Skin epidermis (tissue), 12 donors: ENCODE results near the gene NUP133.
A peak's percentile ranks its signal among the peaks of the same experiment; 100 is the strongest.
"Not testable (repeated sequence)": the region's sequence is repeated elsewhere in the genome, so short reads cannot be mapped to it uniquely, and the experiment has no call there.

Source experiments
- H3K27ac ChIP-seq, 21 experiments: fragments of 200-600 bp; sonication (generic) in 11 of 21; one replicate each; pipeline ENCODE4 v1.5.0; 2020; ENCODE audit warnings: mild to moderate bottlenecking in 3 of 21, inconsistent platforms in 2 of 21, moderate library complexity in 2 of 21
- H3K4me3 ChIP-seq, 7 experiments: fragments of 200-600 bp; sonication (generic) in 2 of 7; one replicate each; pipeline ENCODE4 v1.5.0; 2020; ENCODE audit warnings: inconsistent platforms in 2 of 7, mild to moderate bottlenecking in 2 of 7, moderate library complexity in 1 of 7

Gene NUP133

DNA sequence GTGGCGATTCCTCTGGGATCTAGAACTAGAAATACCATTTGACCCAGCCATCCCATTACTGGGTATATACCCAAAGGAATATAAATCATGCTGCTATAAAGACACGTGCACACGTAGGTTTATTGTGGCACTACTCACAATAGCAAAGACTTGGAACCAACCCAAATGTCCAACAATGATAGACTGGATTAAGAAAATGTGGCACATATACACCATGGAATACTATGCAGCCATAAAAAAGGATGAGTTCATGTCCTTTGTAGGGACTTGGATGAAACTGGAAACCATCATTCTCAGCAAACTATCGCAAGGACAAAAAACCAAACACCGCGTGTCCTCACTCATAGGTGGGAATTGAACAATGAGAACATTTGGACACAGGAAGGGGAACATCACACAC, 3.5 kb upstream of the NUP133 start:
- not testable (repeated sequence) for H3K4me3 ChIP-seq, H3K27ac ChIP-seq

DNA sequence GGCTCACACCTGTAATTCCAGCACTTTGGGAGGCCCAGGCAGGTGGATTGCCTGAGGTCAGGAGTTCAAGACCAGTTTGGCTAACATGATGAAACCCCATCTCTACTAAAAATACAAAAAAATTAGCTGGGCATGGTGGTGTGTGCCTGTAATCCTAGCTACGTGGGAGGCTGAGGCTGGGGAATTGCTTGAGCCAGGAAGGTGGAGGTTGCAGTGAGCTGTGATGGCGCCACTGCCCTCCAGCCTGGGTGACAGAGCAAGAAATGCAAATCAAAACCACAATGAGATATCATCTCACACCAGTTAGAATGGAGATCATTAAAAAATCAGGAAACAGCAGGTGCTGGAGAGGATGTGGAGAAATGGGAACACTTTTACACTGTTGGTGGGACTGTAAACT, 3.1 kb upstream of the NUP133 start:
- H3K27ac ChIP-seq, H3K4me3 ChIP-seq: not testable (repeated sequence)

DNA sequence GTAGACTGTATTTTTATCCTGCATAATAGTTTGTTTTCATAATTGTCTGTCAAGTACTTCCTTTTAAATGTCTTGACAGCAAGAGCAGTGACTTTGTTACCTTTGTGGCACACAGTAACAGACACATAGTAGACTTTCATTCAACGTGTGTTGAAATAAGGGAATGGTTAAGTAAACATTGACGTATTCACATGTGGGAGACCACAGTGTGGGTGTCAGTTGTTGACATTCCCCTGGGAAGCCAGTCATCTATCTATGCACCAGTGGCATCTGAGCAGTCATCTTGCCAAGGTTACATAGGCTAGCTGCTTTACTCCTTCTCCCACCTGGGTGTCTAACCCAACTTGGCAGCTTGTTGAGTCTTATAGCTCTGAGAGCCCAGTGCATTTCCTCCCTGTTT, 1.4 kb upstream of the NUP133 start:
- Histone ChIP-seq H3K4me3 (no peak overlapping the region), H3K27ac (peak overlapping the region in 3 of 21 experiments; percentile 94 to 98 (median 97))

DNA sequence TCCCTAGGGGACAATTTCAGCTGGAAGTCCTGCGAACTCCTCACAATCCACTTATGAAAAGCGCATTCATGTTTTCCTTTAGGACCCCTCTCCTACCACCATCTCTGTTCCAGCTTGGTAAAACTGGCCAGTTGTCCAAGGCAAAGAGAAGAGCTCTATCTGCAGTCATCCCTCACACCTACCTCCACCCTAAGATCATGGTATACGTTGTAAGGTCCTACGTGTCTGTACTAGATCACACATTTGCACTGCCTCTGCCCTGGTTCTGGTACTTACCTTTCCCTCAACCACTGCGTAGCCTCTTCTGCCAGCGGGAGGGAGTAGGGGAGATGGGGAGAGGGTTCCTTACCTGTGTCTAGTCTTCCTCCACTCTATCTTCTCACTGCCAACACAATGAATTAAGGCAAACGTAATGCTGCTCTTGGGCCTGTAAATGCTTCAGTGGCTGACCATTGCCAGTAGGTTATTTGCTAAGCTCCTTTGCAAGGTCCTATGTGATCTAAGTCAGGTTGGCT, 739 bp upstream of the NUP133 start:
- Histone ChIP-seq H3K4me3 (peak overlapping the region; percentile 77 to 100 (median 94)), H3K27ac (peak overlapping the region; percentile 62 to 98 (median 94))

DNA sequence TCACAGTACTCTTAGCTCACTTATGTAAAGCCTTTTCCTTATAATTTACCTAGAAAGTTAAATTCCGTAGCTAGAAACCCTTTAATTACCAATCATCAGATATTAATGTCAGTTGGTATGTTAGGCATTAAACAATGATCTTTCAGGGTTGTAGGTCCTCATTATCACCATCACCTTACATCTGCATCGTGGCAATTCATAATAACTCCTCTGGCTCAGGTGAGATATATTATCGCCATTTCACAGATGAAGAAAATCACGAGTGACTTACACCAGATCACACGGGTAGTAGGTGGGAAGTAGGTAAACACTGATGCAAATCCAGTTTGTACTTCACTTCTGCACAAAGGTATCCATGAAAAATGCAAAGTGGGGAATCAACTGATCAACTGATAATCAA, 639 bp downstream of the NUP133 start:
- Histone ChIP-seq H3K4me3 (peak overlapping the region; percentile 77 to 100 (median 94)), H3K27ac (peak overlapping the region; percentile 83 to 98 (median 94))

DNA sequence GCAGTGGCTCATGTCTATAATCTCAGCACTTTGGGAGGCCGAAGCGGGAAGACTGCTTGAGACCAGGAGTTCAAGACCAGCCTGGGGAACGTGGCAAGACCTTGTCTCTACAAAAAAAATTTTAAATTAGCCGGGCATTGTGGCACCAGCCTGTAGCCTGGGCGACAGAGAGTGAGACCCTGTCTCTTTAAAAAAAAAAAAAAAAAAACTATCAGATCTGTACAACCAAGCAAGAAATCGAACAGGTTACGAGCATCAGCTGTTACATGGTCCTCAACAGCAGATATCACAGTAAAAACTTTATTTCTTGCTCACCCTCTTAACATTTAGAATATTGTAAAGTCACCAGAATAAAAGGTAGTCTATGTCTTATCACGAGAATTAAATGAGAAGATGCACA, 1.5 kb downstream of the NUP133 start:
- Histone ChIP-seq H3K27ac (no peak overlapping the region), H3K4me3 (peak overlapping the region in 1 of 7 experiments; percentile 100)

DNA sequence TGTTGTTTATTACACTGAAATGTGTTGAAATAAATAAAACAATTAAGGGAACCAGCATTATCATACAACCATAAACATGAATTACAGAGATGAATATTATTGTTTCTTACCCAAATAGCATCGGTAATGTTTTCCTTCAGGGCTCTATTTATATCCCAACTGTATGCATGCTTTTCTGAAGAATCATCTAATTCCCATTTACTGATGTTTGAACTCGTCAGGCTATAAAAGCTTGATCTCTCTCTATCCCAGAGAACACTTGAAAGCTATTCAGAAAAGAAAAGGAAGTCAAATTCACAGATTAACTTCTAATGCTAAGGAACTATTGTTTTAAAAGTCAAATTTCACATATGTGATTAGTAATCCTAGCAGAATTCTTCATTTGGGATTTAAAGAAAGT, 12.4 kb downstream of the NUP133 start:
- Histone ChIP-seq H3K27ac (no peak overlapping the region), H3K4me3 (no peak overlapping the region)

DNA sequence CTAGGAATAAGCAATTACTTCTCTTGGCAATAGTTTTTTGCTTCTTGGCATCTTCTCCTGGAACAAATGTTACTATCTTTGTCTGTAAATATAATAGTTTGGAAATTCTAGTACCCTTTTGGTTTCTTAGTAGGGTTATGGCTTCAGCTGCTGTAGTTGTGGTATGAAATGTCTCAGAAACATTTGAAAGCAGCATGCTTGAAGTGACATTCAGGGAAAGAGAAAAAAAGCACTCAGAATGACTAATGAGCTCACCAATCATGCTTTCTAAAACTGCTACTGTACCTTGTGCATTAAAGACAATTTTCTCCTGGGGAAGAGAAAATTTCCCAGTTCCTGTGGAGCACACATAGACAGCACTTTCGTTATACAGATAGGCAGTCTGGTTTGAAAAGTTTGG, 21.0 kb downstream of the NUP133 start:
- Histone ChIP-seq H3K4me3 (no peak overlapping the region), H3K27ac (no peak overlapping the region)

DNA sequence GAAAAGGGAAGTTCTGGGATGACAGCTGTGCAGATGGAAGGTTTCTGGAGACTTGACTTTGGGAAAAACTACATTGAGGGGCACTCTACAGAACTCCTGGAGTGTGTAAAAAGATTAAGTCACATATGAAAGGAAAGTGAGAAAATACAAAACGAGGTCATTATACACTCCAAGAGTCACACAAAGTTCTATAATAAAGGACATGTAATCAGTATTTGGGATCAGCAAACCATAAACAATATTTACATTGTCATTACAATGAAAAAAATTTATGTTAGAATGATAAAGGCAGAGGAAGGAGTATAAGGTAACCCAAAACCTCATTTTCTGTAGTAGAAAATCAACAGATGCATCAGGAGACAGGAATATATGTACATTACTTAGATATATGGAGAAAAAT, 22.8 kb downstream of the NUP133 start:
- Histone ChIP-seq H3K4me3 (no peak overlapping the region), H3K27ac (no peak overlapping the region)

DNA sequence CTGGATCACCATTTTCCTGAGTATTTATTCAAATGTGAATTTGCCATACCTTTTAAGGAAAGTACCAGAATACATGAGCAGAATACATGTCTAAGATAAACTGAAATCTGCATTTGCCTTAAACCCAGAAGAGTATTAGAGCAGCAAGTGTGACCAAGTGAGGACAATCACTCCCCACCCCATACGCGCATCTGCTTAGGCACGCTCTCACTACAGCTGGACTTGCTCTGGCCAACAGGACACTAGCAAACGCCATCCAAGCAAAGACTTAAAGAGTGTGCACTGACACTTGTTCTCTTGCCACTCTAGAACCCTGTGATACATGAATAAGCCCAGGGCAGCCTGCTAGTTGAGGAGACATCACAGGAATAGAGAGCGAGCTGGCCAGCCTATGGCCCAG, 25.6 kb downstream of the NUP133 start:
- Histone ChIP-seq H3K27ac (no peak overlapping the region), H3K4me3 (no peak overlapping the region)

DNA sequence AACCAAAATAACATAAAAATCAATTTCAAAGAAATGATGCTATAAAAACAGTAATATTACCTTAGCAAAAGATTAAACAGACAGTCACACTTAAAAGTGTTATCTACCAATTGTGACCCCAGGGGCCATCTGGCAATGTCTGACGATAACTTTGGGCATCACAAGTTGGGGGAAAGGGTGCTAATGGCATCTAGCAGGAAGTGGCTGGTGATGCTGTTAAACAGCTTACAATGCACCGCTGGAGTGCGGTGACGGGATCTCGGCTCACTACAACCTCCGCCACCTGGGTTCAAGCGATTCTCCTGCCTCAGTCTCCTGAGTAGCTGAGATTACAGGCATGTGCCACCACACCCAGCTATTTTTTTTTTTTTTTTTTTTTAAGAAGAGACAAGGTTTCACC, 27.6 kb downstream of the NUP133 start:
- H3K4me3 ChIP-seq, result no peak overlapping the region
- no peak overlapping the region for H3K27ac ChIP-seq

DNA sequence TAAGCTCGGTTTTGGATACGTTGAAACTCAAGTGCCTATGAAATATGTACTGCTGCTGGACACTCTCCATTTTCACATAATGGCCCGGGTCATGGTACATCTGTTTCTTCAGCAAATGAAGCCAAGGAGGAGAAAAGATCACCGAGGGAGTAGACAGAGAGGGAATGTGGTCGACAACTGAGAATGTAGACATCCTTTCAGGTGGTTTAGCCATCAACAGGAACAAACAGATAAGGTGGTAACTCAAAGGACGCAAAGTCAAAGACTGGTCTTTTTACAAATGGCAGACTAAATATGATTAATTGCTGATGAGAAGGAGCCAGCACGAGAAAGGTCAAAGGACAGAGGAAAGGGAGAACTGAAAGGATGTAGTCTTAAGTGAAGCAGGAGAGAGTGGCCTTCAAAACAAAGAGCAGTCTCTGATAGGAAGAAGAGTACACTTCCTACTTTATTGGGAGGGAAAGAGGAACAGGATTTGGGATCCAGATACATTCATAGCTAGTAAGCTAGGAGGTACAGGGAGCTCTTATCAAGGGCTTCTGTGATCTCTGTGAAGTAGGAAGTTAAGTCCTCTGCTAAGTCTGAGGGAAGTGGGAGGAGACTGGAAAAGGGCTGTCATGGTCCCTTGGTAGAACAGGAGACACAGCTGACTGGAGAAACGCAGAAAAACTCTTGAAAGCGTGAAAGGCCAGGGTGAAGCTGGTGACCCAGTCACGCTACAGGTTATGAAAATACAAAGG, 28.3 kb downstream of the NUP133 start:
- H3K4me3 ChIP-seq, result no peak overlapping the region
- H3K27ac ChIP-seq, result no peak overlapping the region

DNA sequence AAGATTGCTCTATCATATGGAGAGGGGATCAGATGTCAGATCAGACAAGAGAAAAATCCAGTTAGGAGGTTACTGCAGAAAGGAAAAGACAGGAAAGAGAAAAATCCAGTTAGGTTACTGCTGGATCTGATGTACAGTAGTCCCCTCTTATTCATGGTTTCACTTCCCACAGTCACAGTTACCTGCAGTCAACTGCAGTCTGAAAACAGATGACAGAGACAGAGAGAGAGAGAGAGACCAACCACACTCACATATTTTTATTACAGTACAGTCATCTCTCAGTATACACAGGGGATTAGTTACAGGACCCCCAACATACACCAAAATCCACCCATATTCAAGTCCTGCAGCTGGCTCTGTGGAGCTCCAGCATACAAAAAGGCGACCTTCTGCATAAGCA, 29.3 kb downstream of the NUP133 start:
- no peak overlapping the region for H3K4me3 ChIP-seq
- H3K27ac ChIP-seq, result no peak overlapping the region

DNA sequence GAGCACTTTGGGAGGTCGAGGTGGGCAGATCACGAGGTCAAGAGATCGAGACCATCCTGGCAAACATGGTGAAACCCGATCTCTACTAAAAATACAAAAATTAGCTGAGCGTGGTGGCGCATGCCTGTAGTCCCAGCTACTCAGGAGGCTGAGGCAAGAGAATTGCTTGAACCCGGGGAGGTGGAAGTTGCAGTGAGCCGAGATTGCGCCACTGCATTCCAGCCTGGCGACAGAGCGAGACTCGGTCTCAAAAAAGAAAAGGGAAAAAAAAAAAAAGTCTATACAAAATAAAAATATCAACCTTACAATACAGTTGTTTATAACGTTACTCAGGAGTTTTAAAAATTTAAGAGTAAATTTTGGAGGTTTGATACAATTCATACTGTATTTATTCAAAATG, 32.3 kb downstream of the NUP133 start:
- H3K27ac ChIP-seq, H3K4me3 ChIP-seq: not testable (repeated sequence)

DNA sequence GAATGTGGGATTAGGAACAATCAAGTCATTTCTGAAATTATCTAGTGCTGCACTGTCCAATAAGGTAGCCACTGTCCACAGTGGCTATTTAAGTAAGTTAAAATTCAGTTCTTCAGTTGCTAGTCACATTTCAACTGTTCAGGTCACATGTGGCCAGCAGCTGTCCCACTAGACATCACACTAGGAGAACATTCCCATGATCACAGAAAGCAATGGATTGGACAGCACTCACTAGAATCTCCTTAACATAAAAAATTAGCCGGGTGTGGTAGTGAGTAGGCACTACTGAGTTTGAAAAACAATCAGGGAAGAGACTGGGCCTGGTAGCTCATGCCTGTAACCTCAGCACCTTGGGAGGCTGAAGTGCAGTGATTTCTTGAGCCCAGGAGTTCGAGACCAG, 33.6 kb downstream of the NUP133 start:
- no peak overlapping the region for H3K27ac ChIP-seq
- H3K4me3 ChIP-seq, result no peak overlapping the region

DNA sequence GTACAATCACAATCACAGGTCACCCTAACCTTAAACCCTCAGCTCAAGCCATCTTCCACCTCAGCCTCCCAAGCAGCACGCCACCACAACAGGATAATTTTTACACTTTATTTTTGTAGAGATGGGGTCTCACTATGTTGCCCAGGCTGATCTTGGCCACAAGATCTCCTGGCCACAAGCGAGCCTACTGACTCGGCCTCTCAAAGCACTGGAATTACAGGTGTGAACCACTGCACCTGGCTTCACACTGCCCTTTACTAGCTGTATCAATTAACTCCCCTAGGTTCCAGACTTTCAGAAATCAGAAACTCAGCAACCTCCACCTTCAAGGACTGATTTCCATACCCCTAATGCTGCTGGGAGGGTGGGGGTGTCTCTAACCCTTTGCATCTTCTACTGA, 37.0 kb downstream of the NUP133 start:
- H3K4me3 ChIP-seq, result no peak overlapping the region
- no peak overlapping the region for H3K27ac ChIP-seq

DNA sequence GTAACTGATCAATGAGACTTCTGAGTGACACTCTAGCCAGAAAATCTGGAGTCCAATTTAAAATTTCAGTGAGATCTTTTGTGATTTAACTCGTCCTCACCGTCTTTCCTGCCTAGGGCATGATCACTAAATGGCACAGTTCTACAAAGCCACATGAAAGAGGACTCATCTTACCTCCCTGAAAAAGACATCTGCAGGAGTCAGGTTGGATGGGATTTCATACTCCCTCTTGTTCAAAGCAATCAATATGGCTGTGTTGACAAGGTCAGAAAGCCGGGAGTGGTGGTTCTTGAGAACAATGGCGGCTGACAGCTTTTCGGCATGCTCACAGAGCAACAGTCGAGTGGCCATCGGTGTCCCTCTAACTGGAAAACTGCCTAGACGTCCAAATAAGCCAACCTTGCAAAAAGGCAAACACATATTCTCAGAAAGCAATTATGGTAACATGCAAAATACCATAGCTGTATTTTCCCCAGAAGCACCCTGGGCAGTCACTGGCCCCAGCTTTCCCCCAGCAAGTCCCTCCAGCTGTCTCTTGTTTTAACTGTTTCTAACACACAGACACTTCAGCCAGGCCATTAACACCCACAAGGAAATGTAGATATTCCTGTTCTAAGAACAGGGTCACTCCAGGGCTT, 37.6 kb downstream of the NUP133 start:
- no peak overlapping the region for H3K4me3 ChIP-seq

DNA sequence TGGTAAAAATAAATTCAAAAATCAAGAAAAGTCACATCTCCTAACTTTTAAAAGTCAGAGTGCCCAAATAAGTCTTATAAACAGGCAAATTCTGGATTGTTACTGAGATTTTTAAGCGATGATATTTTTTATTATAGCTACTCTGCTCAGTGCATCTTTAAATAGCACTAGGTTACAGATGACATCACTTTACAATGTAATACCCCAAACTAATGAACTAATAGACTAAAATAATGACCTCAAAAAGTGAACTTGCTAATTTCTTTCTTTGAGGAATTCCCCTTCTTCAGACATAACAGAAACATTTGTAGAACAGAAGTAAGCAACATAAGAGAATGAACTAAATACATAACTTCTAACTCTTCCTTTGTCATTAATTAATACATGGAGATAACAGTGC, 41.3 kb downstream of the NUP133 start:
- no peak overlapping the region for H3K4me3 ChIP-seq
- H3K27ac ChIP-seq, result no peak overlapping the region

More for the DNA sequence above, 37.6 kb downstream of the NUP133 start:
- H3K27ac ChIP-seq, result no peak overlapping the region

DNA sequence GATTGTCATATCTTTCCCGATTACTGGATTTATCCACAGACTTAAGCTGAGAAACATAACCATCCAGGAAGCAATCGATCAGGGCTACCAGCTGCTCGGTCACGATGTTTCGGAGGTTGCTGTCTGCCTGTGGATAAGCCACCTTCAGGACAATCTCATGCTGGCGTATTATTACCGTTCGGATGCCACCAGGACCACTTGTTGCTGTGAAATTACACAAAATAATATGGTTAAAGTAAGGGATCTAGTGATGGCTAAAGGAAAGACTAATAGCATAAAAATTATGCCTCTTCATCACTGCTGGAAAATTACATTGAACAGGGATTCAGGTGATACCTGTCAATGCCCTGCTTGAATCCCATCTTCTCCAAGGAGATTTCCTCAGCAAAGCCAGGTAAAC, 43.5 kb downstream of the NUP133 start:
- no peak overlapping the region for H3K27ac ChIP-seq
- no peak overlapping the region for H3K4me3 ChIP-seq

DNA sequence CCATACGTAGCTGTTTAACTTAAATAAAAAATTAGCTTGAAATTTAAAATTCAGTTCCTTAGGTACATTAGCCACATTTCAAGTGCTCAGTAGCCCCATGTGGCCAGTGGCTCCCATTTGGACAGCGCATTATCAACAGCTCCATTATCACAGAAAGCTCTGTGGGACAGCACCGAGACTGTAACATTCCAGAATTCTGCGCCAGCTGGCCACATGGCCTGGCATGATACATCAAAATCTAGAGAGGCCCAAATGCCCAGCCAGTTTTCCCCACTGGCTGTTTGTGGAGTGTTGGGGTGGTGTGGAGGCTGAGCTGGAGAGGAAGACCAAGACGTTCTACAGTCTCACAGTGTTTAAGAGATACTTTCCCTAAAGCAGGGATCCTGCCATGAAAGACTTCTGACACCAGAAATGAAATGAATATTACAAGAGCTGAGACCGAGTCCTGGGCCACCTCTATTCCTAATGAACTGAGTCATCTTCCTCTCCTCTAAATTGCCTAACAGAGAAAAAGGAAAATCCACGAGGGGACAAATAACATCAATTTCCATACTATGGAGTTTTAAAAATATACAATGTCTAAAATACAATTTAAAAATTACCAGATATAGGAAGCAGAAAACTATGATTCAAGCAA, 47.0 kb downstream of the NUP133 start:
- no peak overlapping the region for H3K27ac ChIP-seq

DNA sequence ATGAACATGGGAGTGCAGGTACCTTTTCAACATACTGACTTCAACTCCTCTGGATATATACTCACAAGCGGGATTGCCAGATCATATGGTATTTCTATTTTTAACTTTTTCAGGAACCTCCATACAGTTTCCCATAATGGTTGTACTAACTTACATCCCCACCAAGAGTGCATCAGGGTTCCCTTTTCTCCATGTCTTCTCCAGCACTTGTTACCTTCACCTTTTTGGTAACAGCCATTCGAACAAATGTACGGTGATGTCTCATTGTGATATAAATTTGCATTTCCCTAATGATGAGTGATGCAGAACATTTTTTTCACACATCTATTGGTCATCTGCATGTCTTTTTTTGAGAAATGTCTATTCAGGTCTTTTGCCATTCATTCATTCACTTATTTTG, 48.3 kb downstream of the NUP133 start:
- H3K27ac ChIP-seq, result no peak overlapping the region
- no peak overlapping the region for H3K4me3 ChIP-seq

More for the DNA sequence above, 47.0 kb downstream of the NUP133 start:
- H3K4me3 ChIP-seq, result no peak overlapping the region
